ENCODE results near the gene MAP2K1. TPM values are rescaled to one million over a fixed set of nuclear protein-coding genes. Genes with fewer than 3 reads are reported as not detected.

The MAP2K1 gene
- polyA plus RNA-seq, 1 donor (not counting 4 experiments of a cell fraction or from before 2014, with no cell fraction given), result 73.8 TPM

DNA sequence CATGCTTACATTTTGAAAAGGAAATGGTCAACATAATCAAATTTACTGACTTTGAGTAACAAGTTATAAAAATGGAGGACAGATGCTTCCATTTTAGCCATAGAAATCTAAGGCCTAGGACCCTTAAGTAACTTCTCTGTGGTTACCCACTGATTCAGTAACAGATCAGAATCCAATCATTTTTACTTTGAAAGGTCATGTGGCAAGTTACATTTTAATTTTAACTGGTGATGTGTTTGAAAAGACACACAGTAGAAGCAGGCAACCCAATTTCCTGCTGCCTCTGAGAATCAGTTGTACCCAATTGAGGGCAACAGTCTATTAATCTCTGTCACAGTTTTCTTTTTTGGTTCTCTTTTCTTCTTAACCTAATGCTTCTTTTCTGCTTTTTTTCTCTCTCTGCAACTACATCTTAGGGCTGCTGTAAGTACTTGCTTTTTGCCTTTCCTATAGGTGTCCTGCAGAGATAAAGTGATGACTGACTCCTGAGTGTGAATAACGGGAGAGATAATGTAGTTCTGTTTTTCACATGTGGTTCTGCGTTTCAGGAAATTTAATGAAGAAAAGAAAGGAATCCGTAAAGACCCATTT lies 121.7 kb downstream of the MAP2K1 start:
- TF ChIP-seq, protein P1, sequence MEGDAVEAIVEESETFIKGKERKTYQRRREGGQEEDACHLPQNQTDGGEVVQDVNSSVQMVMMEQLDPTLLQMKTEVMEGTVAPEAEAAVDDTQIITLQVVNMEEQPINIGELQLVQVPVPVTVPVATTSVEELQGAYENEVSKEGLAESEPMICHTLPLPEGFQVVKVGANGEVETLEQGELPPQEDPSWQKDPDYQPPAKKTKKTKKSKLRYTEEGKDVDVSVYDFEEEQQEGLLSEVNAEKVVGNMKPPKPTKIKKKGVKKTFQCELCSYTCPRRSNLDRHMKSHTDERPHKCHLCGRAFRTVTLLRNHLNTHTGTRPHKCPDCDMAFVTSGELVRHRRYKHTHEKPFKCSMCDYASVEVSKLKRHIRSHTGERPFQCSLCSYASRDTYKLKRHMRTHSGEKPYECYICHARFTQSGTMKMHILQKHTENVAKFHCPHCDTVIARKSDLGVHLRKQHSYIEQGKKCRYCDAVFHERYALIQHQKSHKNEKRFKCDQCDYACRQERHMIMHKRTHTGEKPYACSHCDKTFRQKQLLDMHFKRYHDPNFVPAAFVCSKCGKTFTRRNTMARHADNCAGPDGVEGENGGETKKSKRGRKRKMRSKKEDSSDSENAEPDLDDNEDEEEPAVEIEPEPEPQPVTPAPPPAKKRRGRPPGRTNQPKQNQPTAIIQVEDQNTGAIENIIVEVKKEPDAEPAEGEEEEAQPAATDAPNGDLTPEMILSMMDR (optimal IDR thresholded peaks at IDR 0.05 in 1 of 3, IDR thresholded peaks at IDR 0.05 in 1 of 3, conservative IDR thresholded peaks at IDR 0.05 in 1 of 3; ENCODE audit: extremely low read depth in 1 of 3, insufficient read depth in 2 of 3, low read length in 3 of 3), result no peak
- no peak for TF ChIP-seq EZH2 (IDR thresholded peaks at IDR 0.05; ENCODE audit: low read length)
- no peaks in the 10 kb centered on the region for H3K9me3 ChIP-seq (ENCODE audit: control insufficient read depth, low read depth, low read length)
- FAIRE-seq, result no peak
- peaks cover 2 to 5% of the 10 kb centered on the region in 2 experiments for H3K36me3 ChIP-seq (ENCODE audit: control insufficient read depth in 2 of 2, extremely low read depth in 1 of 2, insufficient read depth in 2 of 2, low read length in 2 of 2)
- peaks cover 7% of the 10 kb centered on the region for H3K4me1 ChIP-seq (ENCODE audit: control insufficient read depth, extremely low read depth, insufficient read depth, low read length)
- H2AFZ ChIP-seq (ENCODE audit: control insufficient read depth, low read length), result no peak overlapping the region
- H3K4me3 ChIP-seq (ENCODE audit: control insufficient read depth in 2 of 3, extremely low read depth in 1 of 3, insufficient read depth in 2 of 3, low read depth in 1 of 3, low read length in 3 of 3), result no peak overlapping the region
- DNase-seq (ENCODE audit: low read depth, low spot score), result no peak
- dilution Hi-C loops (cut with MboI; ENCODE audit: extremely low pct_ligation_motif_present, low sequenced_read_pairs), result no loop called here
- H3K27ac ChIP-seq (ENCODE audit: control insufficient read depth, insufficient read depth, low read length), result no peak overlapping the region
- no peaks in the 10 kb centered on the region for H3K27me3 ChIP-seq (ENCODE audit: control insufficient read depth, extremely low read depth, insufficient read depth, low read length)
- H4K20me1 ChIP-seq (ENCODE audit: control insufficient read depth, extremely low read depth, insufficient read depth, low read length), result no peaks in the 10 kb centered on the region
- H3K4me2 ChIP-seq (ENCODE audit: control insufficient read depth, extremely low read depth, insufficient read depth, low read depth, low read length), result no peak overlapping the region
- H3K9me1 ChIP-seq (ENCODE audit: control insufficient read depth, extremely low read depth, insufficient read depth, low read length), result no peaks in the 10 kb centered on the region
- H3K9ac ChIP-seq (ENCODE audit: control insufficient read depth, extremely low read depth, insufficient read depth, low read length), result no peak overlapping the region
- H3K79me2 ChIP-seq (ENCODE audit: control insufficient read depth, insufficient read depth, low read length), result peaks cover 45% of the 10 kb centered on the region

DNA sequence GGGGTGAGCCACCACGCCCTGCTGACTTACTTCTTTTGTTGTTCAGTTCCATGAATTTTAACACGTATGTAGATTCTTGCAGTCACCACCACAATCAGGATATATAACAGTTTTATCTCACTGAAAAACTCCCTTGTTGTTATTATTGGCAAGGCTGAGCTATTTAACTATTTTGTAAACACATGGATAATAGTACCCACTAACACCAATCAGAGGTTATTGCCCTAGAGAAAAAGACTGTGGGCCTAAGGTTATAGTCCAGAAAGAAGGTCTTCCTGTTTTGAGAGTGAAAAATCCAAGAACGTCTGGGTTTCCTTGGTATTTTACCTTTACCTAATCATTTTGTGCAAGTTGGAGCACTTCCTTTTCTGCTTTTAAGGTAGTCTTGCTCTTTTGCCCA lies 127.9 kb downstream of the MAP2K1 start:
- peaks cover 5 to 14% of the 10 kb centered on the region in 2 experiments for H3K36me3 ChIP-seq (ENCODE audit: control insufficient read depth in 2 of 2, extremely low read depth in 1 of 2, insufficient read depth in 2 of 2, low read length in 2 of 2)
- H3K4me1 ChIP-seq (ENCODE audit: control insufficient read depth, extremely low read depth, insufficient read depth, low read length), result peaks cover 13% of the 10 kb centered on the region
- H3K4me2 ChIP-seq (ENCODE audit: control insufficient read depth, extremely low read depth, insufficient read depth, low read depth, low read length), result no peak overlapping the region
- H3K4me3 ChIP-seq (ENCODE audit: control insufficient read depth in 2 of 3, extremely low read depth in 1 of 3, insufficient read depth in 2 of 3, low read depth in 1 of 3, low read length in 3 of 3), result no peak overlapping the region
- dilution Hi-C loops (cut with MboI; ENCODE audit: extremely low pct_ligation_motif_present, low sequenced_read_pairs), result no loop called here
- H3K9me1 ChIP-seq (ENCODE audit: control insufficient read depth, extremely low read depth, insufficient read depth, low read length), result no peaks in the 10 kb centered on the region
- H2AFZ ChIP-seq (ENCODE audit: control insufficient read depth, low read length), result no peak overlapping the region
- H3K9ac ChIP-seq (ENCODE audit: control insufficient read depth, extremely low read depth, insufficient read depth, low read length), result no peak overlapping the region
- no peak for DNase-seq (ENCODE audit: low read depth, low spot score)
- no peaks in the 10 kb centered on the region for H3K27me3 ChIP-seq (ENCODE audit: control insufficient read depth, extremely low read depth, insufficient read depth, low read length)
- no peaks in the 10 kb centered on the region for H4K20me1 ChIP-seq (ENCODE audit: control insufficient read depth, extremely low read depth, insufficient read depth, low read length)
- no peak for FAIRE-seq
- peaks cover 2% of the 10 kb centered on the region for H3K79me2 ChIP-seq (ENCODE audit: control insufficient read depth, insufficient read depth, low read length)
- TF ChIP-seq EZH2 (IDR thresholded peaks at IDR 0.05; ENCODE audit: low read length), result no peak
- TF ChIP-seq, protein P1 (optimal IDR thresholded peaks at IDR 0.05 in 1 of 3, IDR thresholded peaks at IDR 0.05 in 1 of 3, conservative IDR thresholded peaks at IDR 0.05 in 1 of 3; ENCODE audit: extremely low read depth in 1 of 3, insufficient read depth in 2 of 3, low read length in 3 of 3), result no peak
- no peak overlapping the region for H3K27ac ChIP-seq (ENCODE audit: control insufficient read depth, insufficient read depth, low read length)
- no peaks in the 10 kb centered on the region for H3K9me3 ChIP-seq (ENCODE audit: control insufficient read depth, low read depth, low read length)
